8988T (cell line): ENCODE measurements around the gene GAN.

Experiments
- DNase-seq: peaks from one replicate; pipeline ENCODE4 v3.0.0; 2011

The GAN gene

GRCh38 chr16:81358860-81359259, 44.1 kb downstream of the GAN start:
- no peak for DNase-seq

- DNase-seq, result no peak
These were observed 45.4 kb downstream of the GAN start for GRCh38 chr16:81360135-81360534.

GRCh38 chr16:81365731-81366130, 51.0 kb downstream of the GAN start:
- DNase-seq, result no peak

GRCh38 chr16:81366316-81366932, 51.7 kb downstream of the GAN start:
- no peak for DNase-seq

GRCh38 chr16:81367821-81368220, 53.1 kb downstream of the GAN start:
- DNase-seq, result no peak

GRCh38 chr16:81369888-81370504, 55.2 kb downstream of the GAN start:
- DNase-seq, result no peak

GRCh38 chr16:81371106-81371505, 56.3 kb downstream of the GAN start:
- no peak for DNase-seq

GRCh38 chr16:81374550-81374949, 59.8 kb downstream of the GAN start:
- no peak for DNase-seq

- DNase-seq, result no peak
These were observed 62.1 kb downstream of the GAN start for GRCh38 chr16:81376880-81377279.

- DNase-seq, result no peak
These were observed 63.3 kb downstream of the GAN start for GRCh38 chr16:81378049-81378448.

- no peak for DNase-seq
These were observed 66.2 kb downstream of the GAN start for GRCh38 chr16:81380932-81381331.

- DNase-seq, result no peak
These were observed 69.2 kb downstream of the GAN start for GRCh38 chr16:81384006-81384405.

- DNase-seq, result no peak
These were observed 70.4 kb downstream of the GAN start for GRCh38 chr16:81385031-81385756.

GRCh38 chr16:81388357-81388756, 73.6 kb downstream of the GAN start:
- DNase-seq, result no peak

GRCh38 chr16:81390840-81391239, 76.1 kb downstream of the GAN start:
- no peak for DNase-seq

GRCh38 chr16:81392011-81392410, 77.2 kb downstream of the GAN start:
- no peak for DNase-seq

GRCh38 chr16:81394416-81394815, 79.7 kb downstream of the GAN start:
- DNase-seq, result no peak

GRCh38 chr16:81394966-81395655, 80.3 kb downstream of the GAN start:
- DNase-seq, result no peak

- no peak for DNase-seq
These were observed 82.5 kb downstream of the GAN start for GRCh38 chr16:81397058-81397878.

- no peak for DNase-seq
These were observed 83.2 kb downstream of the GAN start for GRCh38 chr16:81397879-81398520.

GRCh38 chr16:81399909-81400308, 85.1 kb downstream of the GAN start:
- DNase-seq, result no peak
